M059J (cell line): ENCODE results near the gene XPNPEP1. TPM values are rescaled to one million over a fixed set of nuclear protein-coding genes. Genes with fewer than 3 reads are reported as not detected.

Experiments used
- total RNA-seq: library from RNA; depleted of rRNA; stranded (reverse); fragments of >200 nt; shearing (Covaris generic); gene quantifications from 2 replicates; pipeline ENCODE4 v1.2.3, GENCODE V29; 2014; rRNA removed

The XPNPEP1 gene
- total RNA-seq, 1 experiment from 2014 or later, result 93.5 TPM

Other genes with a start within 250 kb of the XPNPEP1 start
- 152 and 462 TPM in 2 replicates for gene ADD3, start 84.5 kb upstream of the XPNPEP1 start, total RNA-seq